ENCODE measurements around the gene SEBOX.

DNA sequence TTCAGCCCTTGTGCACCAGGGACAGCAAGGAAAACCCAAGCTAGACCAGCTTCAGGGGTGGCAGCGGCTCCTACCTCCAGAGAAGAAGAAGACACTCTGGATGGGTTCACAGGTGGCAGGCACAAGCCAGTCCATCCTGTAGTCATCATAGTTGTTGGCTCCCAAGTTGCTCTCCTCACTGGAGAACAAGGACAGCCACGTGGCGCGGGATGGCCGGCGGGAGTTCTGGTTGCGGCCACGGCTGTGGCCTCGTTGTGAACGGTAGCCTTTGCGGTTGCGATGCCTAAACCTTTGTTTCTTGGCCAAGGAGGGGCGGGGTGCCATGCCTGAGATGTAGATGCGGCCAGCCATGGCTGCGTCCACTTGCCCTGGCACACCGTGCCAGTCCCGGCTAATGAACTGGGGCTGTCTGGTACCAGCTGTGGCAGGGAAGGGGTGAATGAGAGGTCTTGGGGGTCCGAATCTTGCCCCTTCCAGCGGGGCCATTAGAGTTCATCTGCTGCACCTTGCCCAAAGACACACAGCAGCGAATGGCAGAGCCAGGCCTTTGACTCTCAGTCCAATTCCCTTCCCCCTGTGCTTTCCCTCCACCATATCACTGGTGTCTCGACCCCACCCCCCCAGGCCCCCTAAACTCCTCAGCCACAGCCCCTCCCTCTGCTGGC, 2.8 kb upstream of the SEBOX start:
- TF ChIP-seq, protein P1, sequence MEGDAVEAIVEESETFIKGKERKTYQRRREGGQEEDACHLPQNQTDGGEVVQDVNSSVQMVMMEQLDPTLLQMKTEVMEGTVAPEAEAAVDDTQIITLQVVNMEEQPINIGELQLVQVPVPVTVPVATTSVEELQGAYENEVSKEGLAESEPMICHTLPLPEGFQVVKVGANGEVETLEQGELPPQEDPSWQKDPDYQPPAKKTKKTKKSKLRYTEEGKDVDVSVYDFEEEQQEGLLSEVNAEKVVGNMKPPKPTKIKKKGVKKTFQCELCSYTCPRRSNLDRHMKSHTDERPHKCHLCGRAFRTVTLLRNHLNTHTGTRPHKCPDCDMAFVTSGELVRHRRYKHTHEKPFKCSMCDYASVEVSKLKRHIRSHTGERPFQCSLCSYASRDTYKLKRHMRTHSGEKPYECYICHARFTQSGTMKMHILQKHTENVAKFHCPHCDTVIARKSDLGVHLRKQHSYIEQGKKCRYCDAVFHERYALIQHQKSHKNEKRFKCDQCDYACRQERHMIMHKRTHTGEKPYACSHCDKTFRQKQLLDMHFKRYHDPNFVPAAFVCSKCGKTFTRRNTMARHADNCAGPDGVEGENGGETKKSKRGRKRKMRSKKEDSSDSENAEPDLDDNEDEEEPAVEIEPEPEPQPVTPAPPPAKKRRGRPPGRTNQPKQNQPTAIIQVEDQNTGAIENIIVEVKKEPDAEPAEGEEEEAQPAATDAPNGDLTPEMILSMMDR (IDR thresholded peaks at IDR 0.05), result no peak
- TF ChIP-seq POLR2AphosphoS5 (IDR thresholded peaks at IDR 0.05), result no peak
- TF ChIP-seq EP300 (IDR thresholded peaks at IDR 0.05), result no peak

All from upper lobe of left lung (tissue), 4 donors.